ENCODE data around the gene NATD1. TPM values are rescaled to one million over a fixed set of nuclear protein-coding genes. Genes with fewer than 3 reads are reported as not detected.
A peak's percentile ranks its signal among the peaks of the same experiment; 100 is the strongest.

NATD1 gene
- total RNA-seq, 1 donor from 2014 or later: 1.6 TPM

DNA sequence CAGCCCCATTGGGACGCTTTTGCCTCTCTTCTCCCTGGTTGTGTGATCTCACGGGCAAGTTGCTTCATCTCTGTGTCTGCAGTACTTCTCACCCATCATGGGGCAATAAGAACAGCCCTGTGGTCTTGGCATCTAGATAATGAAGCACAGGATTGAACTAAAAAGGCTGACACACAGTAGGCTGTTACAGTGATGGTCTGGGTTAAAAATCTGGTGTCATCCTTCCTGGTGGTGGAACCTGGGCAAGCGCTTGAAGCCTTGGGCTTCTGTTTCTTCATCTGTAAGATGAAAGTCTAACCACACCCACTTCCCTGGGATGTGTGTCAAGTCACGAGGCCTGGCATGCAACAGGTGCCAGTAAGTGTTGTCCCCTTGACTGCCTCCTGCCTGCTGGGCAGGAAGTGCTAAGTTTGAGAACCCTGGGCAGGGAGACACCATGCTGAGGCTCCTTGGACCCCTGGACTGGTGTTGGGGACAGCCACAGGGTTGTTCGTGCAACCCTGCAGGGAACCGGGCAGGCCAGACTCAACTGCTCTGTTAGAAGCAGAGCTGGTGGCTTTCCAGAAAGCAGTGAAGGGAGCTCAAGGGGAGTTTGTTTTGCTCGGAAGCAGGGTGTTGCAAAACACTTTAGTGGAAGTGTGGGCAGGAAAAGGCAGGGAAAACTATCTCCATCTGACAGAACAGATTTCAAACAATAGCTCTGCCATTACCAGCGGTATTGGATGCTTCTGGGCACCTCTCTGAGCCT lies 25.4 kb upstream of the NATD1 start:
- Mint-ChIP-seq H3K27ac (peak overlapping the region; percentile 28), H3K27me3 (ENCODE audit: low read depth) (no peaks in the 10 kb centered on the region), H3K9me3 (no peaks in the 10 kb centered on the region), H3K4me3 (ENCODE audit: low read depth) (peak overlapping the region; percentile 10), H3K4me1 (ENCODE audit: low read depth) (peaks cover 38% of the 10 kb centered on the region), H3K36me3 (ENCODE audit: low read depth) (no peaks in the 10 kb centered on the region)
- intact Hi-C loops (cut with micrococcal nuclease): no loop called here
- peak; percentile 35 for DNase-seq (ENCODE audit: low spot score)

DNA sequence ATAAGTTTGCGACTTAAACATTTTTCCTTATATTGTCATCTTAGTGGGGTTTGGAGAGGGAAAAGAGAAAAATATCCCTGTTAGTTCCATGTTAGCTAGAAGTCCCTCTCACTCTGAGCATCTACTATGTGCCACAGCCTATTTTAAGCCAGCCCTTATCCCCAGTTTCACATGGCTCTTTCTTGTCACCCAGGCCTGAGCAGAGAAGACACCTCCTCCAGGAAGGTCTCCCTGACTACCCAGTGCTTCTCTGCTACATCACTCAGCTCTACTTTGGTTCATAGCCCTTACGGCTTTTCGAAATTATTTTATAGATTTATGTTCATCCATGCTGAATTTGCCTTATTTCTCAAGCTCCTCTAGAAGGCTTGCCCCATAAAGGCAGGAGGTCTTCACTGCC lies 24.1 kb upstream of the NATD1 start:
- H3K9me3 Mint-ChIP-seq: no peaks in the 10 kb centered on the region
- H3K4me3 Mint-ChIP-seq (ENCODE audit: low read depth): no peak overlapping the region
- H3K4me1 Mint-ChIP-seq (ENCODE audit: low read depth): peaks cover 33% of the 10 kb centered on the region

GRCh38 chr17:21276264-21276588 lies 23.0 kb upstream of the NATD1 start:
- Mint-ChIP-seq H3K9me3 (no peaks in the 10 kb centered on the region), H3K4me1 (ENCODE audit: low read depth) (peaks cover 31% of the 10 kb centered on the region), H3K27ac (peak overlapping the region; percentile 70), H3K27me3 (ENCODE audit: low read depth) (no peaks in the 10 kb centered on the region), H3K36me3 (ENCODE audit: low read depth) (no peaks in the 10 kb centered on the region), H3K4me3 (ENCODE audit: low read depth) (peak overlapping the region; percentile 82)
- DNase-seq (ENCODE audit: low spot score): no peak
- intact Hi-C loops (cut with micrococcal nuclease): no loop called here

More for the DNA sequence above, 24.1 kb upstream of the NATD1 start:
- Mint-ChIP-seq H3K27me3 (ENCODE audit: low read depth) (no peaks in the 10 kb centered on the region), H3K27ac (no peak overlapping the region), H3K36me3 (ENCODE audit: low read depth) (no peaks in the 10 kb centered on the region)
- DNase-seq (ENCODE audit: low spot score): no peak
- intact Hi-C loops (cut with micrococcal nuclease): no loop called here

DNA sequence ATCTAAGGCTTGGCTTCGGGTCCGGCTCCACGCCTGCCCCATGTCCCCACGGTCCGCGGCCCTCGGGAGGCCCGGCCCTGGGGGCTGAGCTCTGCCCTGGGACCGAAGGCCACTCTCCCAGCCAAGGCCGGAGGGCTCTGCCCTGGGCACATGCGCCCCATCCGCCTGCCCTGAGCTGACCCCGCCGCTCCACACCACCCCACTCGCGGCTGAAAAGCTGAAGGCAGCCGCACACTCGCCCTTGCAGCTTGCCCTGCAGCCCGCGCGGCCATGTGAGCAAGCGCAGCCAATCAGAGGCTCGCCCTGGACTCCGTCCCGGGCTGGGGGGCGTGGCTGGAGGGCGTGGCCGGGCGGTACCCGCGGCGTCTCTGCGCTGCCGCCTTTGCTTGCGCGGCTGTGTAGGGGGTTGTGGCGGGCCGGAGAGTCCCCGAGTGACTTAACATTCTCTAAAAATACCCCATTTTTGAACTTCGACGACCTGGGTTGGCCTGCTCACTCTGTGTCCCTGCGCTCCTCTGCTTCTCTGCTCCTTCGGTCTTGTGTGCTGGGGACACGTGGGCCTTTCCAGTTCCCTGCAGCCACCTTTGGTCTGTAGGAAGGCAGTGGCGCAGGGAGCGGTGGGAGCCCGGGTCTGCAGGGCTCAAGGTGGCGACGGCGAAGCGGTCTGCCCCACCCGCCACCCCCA lies 22.5 kb upstream of the NATD1 start:
- intact Hi-C loops (cut with micrococcal nuclease): no loop called here
- Mint-ChIP-seq H3K27ac (no peak overlapping the region), H3K4me3 (ENCODE audit: low read depth) (peak overlapping the region; percentile 82), H3K4me1 (ENCODE audit: low read depth) (peaks cover 31% of the 10 kb centered on the region), H3K27me3 (ENCODE audit: low read depth) (no peaks in the 10 kb centered on the region), H3K9me3 (no peaks in the 10 kb centered on the region), H3K36me3 (ENCODE audit: low read depth) (no peaks in the 10 kb centered on the region)
- peak; percentile 91 for DNase-seq (ENCODE audit: low spot score)

DNA sequence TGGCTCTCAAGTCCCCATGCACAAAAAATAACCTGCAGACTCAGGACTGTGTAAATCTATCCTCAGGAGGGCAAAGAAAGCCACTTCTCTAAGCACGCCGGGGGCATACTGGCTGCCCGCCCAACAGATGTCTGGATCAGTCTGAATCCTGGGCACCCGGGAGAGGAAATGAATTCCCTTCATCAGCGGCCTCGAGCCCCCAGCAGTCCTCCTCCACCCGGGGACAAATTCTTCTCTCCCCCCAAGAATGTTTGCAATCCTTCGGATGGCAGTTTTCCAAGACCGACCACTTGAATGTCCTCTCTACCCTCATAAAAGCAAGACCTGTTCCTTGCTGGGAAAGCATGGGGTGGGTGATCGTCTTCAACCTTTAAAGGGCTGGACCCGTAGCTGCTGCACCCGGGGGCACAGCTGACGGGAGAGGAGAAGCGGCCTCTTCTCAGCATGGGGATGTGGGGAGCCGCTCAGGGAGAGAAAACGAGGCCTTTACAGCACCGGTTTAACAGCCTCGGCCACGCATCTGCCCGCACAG lies 21.9 kb upstream of the NATD1 start:
- Mint-ChIP-seq H3K27ac (no peak overlapping the region), H3K4me3 (ENCODE audit: low read depth) (peak overlapping the region; percentile 47), H3K27me3 (ENCODE audit: low read depth) (no peaks in the 10 kb centered on the region), H3K4me1 (ENCODE audit: low read depth) (peaks cover 27% of the 10 kb centered on the region), H3K9me3 (no peaks in the 10 kb centered on the region), H3K36me3 (ENCODE audit: low read depth) (no peaks in the 10 kb centered on the region)
- intact Hi-C loops (cut with micrococcal nuclease): no loop called here
- DNase-seq (ENCODE audit: low spot score): no peak

DNA sequence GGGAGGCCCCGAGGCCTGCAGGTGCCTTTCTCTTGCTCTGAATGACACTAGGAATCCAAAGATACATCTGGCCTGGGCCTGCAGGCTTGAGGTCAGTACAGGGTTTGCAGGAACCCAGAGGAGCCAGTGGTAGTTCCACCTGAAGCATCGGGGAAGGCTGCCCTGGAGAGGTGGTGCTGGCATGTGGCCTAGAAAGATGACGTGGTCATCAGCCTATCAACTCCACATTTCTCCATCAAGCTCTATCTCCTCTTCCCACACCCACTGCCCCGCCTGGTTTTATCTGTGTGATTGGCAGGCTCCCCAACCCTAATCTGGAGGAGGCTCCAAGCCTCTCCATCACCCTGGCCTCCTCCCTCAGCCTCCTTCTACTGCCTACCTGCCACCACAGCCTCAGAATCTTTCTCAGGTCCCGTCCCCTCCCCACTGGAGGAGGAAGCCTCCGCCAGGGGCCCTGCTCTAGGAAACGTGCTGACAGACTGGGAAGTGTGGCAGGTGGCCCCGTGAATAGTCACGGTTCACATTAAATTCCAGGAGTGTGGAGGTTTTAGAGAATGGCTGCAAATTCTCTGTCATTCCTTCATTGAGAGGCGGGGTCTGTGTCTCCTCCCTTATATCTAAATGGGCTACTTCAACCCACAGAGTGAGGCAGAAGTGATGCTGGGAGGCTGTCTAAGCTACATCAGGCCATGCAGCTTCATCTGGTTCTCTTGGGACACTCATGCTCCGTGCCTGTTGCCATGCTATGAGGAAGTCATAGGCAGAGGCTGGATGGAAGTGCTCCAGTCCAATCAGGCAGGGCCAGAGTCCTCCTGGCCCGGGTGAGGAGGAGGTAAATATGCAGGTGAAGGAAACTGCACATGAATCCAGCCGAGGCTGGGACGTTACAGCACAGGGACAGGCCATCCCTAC lies 19.9 kb upstream of the NATD1 start:
- Mint-ChIP-seq H3K36me3 (ENCODE audit: low read depth) (no peaks in the 10 kb centered on the region), H3K27me3 (ENCODE audit: low read depth) (no peaks in the 10 kb centered on the region), H3K4me1 (ENCODE audit: low read depth) (peaks cover 15% of the 10 kb centered on the region), H3K4me3 (ENCODE audit: low read depth) (no peak overlapping the region), H3K9me3 (no peaks in the 10 kb centered on the region), H3K27ac (no peak overlapping the region)
- intact Hi-C loops (cut with micrococcal nuclease): no loop called here
- DNase-seq (ENCODE audit: low spot score): no peak

GRCh38 chr17:21272250-21272649 lies 19.0 kb upstream of the NATD1 start:
- no peaks in the 10 kb centered on the region for H3K9me3 Mint-ChIP-seq
- intact Hi-C loops (cut with micrococcal nuclease): no loop called here

DNA sequence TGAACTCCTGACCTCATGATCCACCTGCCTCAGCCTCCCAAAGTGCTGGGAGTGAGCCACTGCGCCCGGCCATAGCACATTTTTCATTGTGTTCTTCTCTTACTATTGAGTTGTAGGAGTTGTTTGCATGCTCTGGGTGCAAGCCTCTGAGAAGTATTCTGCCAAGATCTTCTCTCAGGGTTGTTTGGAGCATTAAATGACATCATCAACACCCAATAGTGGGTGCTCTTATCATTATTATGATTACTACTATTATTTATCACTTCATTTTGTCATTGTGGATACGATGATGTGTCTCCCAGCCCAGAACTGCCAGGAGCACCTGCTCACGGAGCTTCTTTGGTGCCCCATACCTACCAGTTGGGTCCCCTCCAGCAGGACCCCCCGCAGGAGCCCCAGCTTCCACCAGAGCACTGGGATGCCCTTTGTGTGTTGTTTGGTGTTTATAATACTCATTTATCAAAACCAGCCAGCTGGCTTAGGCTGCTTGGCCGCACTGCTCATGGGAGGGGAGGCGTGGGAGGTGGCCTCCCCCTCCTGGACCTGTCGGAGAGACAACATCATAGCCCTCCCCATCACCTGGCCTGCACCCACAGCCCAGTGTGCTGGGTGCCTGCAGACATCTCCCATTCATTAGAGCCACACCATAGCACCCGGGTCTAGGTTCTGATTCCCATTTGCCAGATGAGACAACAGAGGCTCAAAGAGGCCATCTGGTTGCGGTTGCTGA lies 18.4 kb upstream of the NATD1 start:
- no peak for DNase-seq (ENCODE audit: low spot score)
- Mint-ChIP-seq H3K9me3 (no peaks in the 10 kb centered on the region), H3K36me3 (ENCODE audit: low read depth) (no peaks in the 10 kb centered on the region), H3K4me3 (ENCODE audit: low read depth) (no peak overlapping the region), H3K27me3 (ENCODE audit: low read depth) (no peaks in the 10 kb centered on the region), H3K27ac (no peak overlapping the region), H3K4me1 (ENCODE audit: low read depth) (peaks cover 21% of the 10 kb centered on the region)
- intact Hi-C loops (cut with micrococcal nuclease): no loop called here

More at GRCh38 chr17:21272250-21272649, 19.0 kb upstream of the NATD1 start:
- peaks cover 20% of the 10 kb centered on the region for H3K4me1 Mint-ChIP-seq (ENCODE audit: low read depth)
- no peak for DNase-seq (ENCODE audit: low spot score)
- no peaks in the 10 kb centered on the region for H3K36me3 Mint-ChIP-seq (ENCODE audit: low read depth)
- no peak overlapping the region for H3K27ac Mint-ChIP-seq
- no peaks in the 10 kb centered on the region for H3K27me3 Mint-ChIP-seq (ENCODE audit: low read depth)
- H3K4me3 Mint-ChIP-seq (ENCODE audit: low read depth): no peak overlapping the region

GRCh38 chr17:21269394-21269793 lies 16.2 kb upstream of the NATD1 start:
- H3K27me3 Mint-ChIP-seq (ENCODE audit: low read depth): no peaks in the 10 kb centered on the region
- H3K4me1 Mint-ChIP-seq (ENCODE audit: low read depth): peaks cover 12% of the 10 kb centered on the region
- H3K9me3 Mint-ChIP-seq: no peaks in the 10 kb centered on the region
- no peak overlapping the region for H3K4me3 Mint-ChIP-seq (ENCODE audit: low read depth)
- DNase-seq (ENCODE audit: low spot score): no peak
- H3K36me3 Mint-ChIP-seq (ENCODE audit: low read depth): no peaks in the 10 kb centered on the region
- intact Hi-C loops (cut with micrococcal nuclease): no loop called here
- no peak overlapping the region for H3K27ac Mint-ChIP-seq

DNA sequence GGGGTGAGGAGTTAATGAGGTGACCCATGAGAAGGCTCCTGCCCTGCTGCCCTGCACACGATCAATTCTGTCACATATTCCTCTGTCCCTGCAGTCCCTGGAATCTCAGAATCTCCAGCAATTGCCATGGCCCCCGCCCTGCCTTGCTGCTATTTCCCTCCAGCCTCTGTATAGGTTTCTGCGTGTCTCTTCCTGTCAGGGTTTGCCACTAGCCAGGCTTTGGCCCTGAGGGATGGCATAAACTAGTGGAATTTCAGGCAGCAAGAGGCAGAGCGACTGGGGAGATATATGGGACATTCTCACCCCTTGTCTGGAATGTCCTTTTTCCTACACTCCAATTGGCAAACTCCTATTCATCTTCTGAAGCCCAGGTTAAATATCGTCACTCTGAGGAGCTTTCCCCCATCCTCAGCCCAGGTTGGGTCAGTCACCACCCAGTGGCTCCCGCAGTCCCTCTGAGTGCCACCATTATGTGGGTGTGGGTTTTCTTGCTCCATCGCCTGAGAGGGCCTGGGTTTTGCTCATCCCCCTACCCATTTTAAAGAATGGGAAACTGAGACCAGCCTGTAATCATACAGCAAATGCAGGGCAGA lies 15.5 kb upstream of the NATD1 start:
- no peak overlapping the region for H3K4me3 Mint-ChIP-seq (ENCODE audit: low read depth)
- no peaks in the 10 kb centered on the region for H3K27me3 Mint-ChIP-seq (ENCODE audit: low read depth)
- peaks cover 12% of the 10 kb centered on the region for H3K4me1 Mint-ChIP-seq (ENCODE audit: low read depth)
- no peak for DNase-seq (ENCODE audit: low spot score)
- H3K36me3 Mint-ChIP-seq (ENCODE audit: low read depth): no peaks in the 10 kb centered on the region
- no peaks in the 10 kb centered on the region for H3K9me3 Mint-ChIP-seq
- H3K27ac Mint-ChIP-seq: peak overlapping the region; percentile 65
- intact Hi-C loops (cut with micrococcal nuclease): no loop called here

DNA sequence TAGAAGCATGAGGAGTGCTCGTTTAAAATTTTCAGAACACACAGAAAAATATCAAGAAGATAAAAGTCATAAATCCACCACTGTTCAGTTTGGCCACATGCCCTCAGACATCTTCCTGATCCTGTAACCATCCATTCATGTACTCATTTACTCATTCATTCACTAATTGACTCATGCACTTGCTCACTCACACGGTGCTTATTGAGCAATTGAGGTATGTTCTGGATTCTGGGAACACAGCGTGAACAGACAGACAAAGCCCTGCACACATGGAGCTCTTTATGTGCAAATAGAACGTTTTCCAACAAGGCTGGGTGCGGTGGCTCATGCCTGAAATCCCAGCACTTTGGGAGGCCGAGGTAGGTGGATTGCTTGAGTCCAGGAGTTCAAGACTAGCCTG lies 10.2 kb upstream of the NATD1 start:
- no peak for DNase-seq (ENCODE audit: low spot score)
- H3K36me3 Mint-ChIP-seq (ENCODE audit: low read depth): no peaks in the 10 kb centered on the region
- no peak overlapping the region for H3K27ac Mint-ChIP-seq
- intact Hi-C loops (cut with micrococcal nuclease): no loop called here
- no peak overlapping the region for H3K4me3 Mint-ChIP-seq (ENCODE audit: low read depth)
- no peaks in the 10 kb centered on the region for H3K27me3 Mint-ChIP-seq (ENCODE audit: low read depth)
- H3K4me1 Mint-ChIP-seq (ENCODE audit: low read depth): peaks cover 9% of the 10 kb centered on the region
- no peaks in the 10 kb centered on the region for H3K9me3 Mint-ChIP-seq
